Loucy (cell line): ENCODE measurements around the gene AKAP13.

Experiments
- H2AFZ ChIP-seq: fragments of 200-600 bp; sonication (generic); 2 replicates; pipeline ENCODE4 v1.6.0; 2016; ENCODE audit warnings: antibody characterized with exemption, mild to moderate bottlenecking, low read length, moderate library complexity
- H3F3A ChIP-seq: fragments of 200-600 bp; 2 replicates; pipeline ENCODE4 v1.6.0; 2016; ENCODE audit warnings: antibody characterized with exemption, low read depth, mild to moderate bottlenecking
- H3K27me3 ChIP-seq: fragments of 200-600 bp; sonication (generic); 2 replicates; pipeline ENCODE4 v1.6.1; 2014; ENCODE audit warnings: low read length, mild to moderate bottlenecking; ENCODE audit not compliant: insufficient read depth, poor library complexity, severe bottlenecking
- H3K36me3 ChIP-seq: fragments of 200-600 bp; sonication (generic); 2 replicates; pipeline ENCODE4 v1.6.1; 2016; ENCODE audit warnings: low read length; ENCODE audit not compliant: insufficient read depth
- H3K4me1 ChIP-seq: fragments of 200-600 bp; sonication (generic); 2 replicates; pipeline ENCODE4 v1.5.1; 2014; ENCODE audit warnings: low read length, mild to moderate bottlenecking; ENCODE audit not compliant: insufficient read depth, poor library complexity, severe bottlenecking
- H3K4me2 ChIP-seq: fragments of 200-600 bp; sonication (generic); 2 replicates; pipeline ENCODE4 v1.6.0; 2014; ENCODE audit warnings: antibody characterized with exemption, low read length, low read depth, mild to moderate bottlenecking; ENCODE audit not compliant: poor library complexity, severe bottlenecking
- H3K4me3 ChIP-seq: fragments of 200-600 bp; sonication (generic); 2 replicates; pipeline ENCODE4 v1.5.1; 2014; ENCODE audit warnings: low read length, mild to moderate bottlenecking, mixed read lengths; ENCODE audit not compliant: poor library complexity, severe bottlenecking
- H3K79me2 ChIP-seq: fragments of 200-600 bp; sonication (generic); 2 replicates; pipeline ENCODE4 v1.6.1; 2014; ENCODE audit warnings: low read length; ENCODE audit not compliant: insufficient read depth
- H3K9ac ChIP-seq: fragments of 200-600 bp; sonication (generic); 2 replicates; pipeline ENCODE4 v1.6.0; 2014; ENCODE audit warnings: mild to moderate bottlenecking, low read depth, low read length, moderate library complexity; ENCODE audit not compliant: poor library complexity, severe bottlenecking
- H3K9me2 ChIP-seq: fragments of 200-600 bp; sonication (generic); replicated peaks from 2 replicates; pipeline ENCODE4 v1.6.1; 2016; ENCODE audit warnings: low read depth, low read length, mixed read lengths
- H3K9me3 ChIP-seq: fragments of 200-600 bp; sonication (generic); 2 replicates; pipeline ENCODE4 v1.6.1; 2014; ENCODE audit warnings: mild to moderate bottlenecking, antibody characterized with exemption, low read length, low read depth; ENCODE audit not compliant: insufficient read depth
- H4K20me1 ChIP-seq: fragments of 200-600 bp; sonication (generic); 2 replicates; pipeline ENCODE4 v1.6.0; 2014; ENCODE audit warnings: antibody characterized with exemption, low read length, mild to moderate bottlenecking; ENCODE audit not compliant: insufficient read depth, poor library complexity, severe bottlenecking
- CTCF ChIP-seq: fragments of 200-600 bp; sonication (generic); conservative IDR thresholded peaks from 2 replicates; pipeline ENCODE4 v1.5.1; 2014; ENCODE audit warnings: mild to moderate bottlenecking, antibody characterized with exemption, low read length
- EZH2phosphoT487 ChIP-seq: fragments of 200-600 bp; IDR thresholded peaks from 2 replicates; pipeline ENCODE4 v1.6.1; 2018; ENCODE audit warnings: antibody characterized with exemption, mild to moderate bottlenecking, moderate library complexity, borderline replicate concordance

The AKAP13 gene

GRCh38 chr15:85755471-85755870 is 375.1 kb downstream of the AKAP13 start:
- no peaks in the 10 kb centered on the region for H4K20me1 ChIP-seq
- H3K36me3 ChIP-seq, result peaks cover 5% of the 10 kb centered on the region; the same call in 1 of the 2 replicates
- H3K9me3 ChIP-seq, result no peaks in the 10 kb centered on the region
- H3K27me3 ChIP-seq, result no peaks in the 10 kb centered on the region
- TF ChIP-seq EZH2phosphoT487, result no peak
- no peak for TF ChIP-seq CTCF
- H3K9me2 ChIP-seq, result no peaks in the 10 kb centered on the region
- H3K9ac ChIP-seq, result no peak overlapping the region
- H3F3A ChIP-seq, result no peaks in the 10 kb centered on the region
- no peak overlapping the region for H3K4me3 ChIP-seq
- H3K4me2 ChIP-seq, result no peak overlapping the region
- no peaks in the 10 kb centered on the region for H3K4me1 ChIP-seq
- H3K79me2 ChIP-seq, result no peaks in the 10 kb centered on the region
- H2AFZ ChIP-seq, result no peak overlapping the region

- Histone ChIP-seq H4K20me1 (no peaks in the 10 kb centered on the region), H3K4me3 (no peak overlapping the region), H3K4me1 (no peaks in the 10 kb centered on the region), H3K9me3 (no peaks in the 10 kb centered on the region), H3K27me3 (no peaks in the 10 kb centered on the region), H3K79me2 (no peaks in the 10 kb centered on the region), H3K4me2 (no peak overlapping the region), H3F3A (no peaks in the 10 kb centered on the region), H3K9ac (no peak overlapping the region), H3K9me2 (no peaks in the 10 kb centered on the region), H3K36me3 (peaks cover 5% of the 10 kb centered on the region; the same call in 1 of the 2 replicates), H2AFZ (no peak overlapping the region)
- TF ChIP-seq CTCF, result no peak
Observed at GRCh38 chr15:85755942-85756341, 375.5 kb downstream of the AKAP13 start.

GRCh38 chr15:85756411-85757072 is 376.1 kb downstream of the AKAP13 start:
- TF ChIP-seq CTCF, result no peak
- no peaks in the 10 kb centered on the region for H4K20me1 ChIP-seq
- no peak overlapping the region for H2AFZ ChIP-seq
- no peaks in the 10 kb centered on the region for H3K27me3 ChIP-seq
- no peak overlapping the region for H3K4me2 ChIP-seq
- peaks cover 5% of the 10 kb centered on the region; the same call in 1 of the 2 replicates for H3K36me3 ChIP-seq
- no peak overlapping the region for H3K4me3 ChIP-seq
- no peak overlapping the region for H3K9ac ChIP-seq
- H3K4me1 ChIP-seq, result no peaks in the 10 kb centered on the region
- H3K9me2 ChIP-seq, result no peaks in the 10 kb centered on the region
- H3F3A ChIP-seq, result no peaks in the 10 kb centered on the region
- H3K9me3 ChIP-seq, result no peaks in the 10 kb centered on the region
- H3K79me2 ChIP-seq, result no peaks in the 10 kb centered on the region
